Thoracic aorta (tissue), 2 donors: ENCODE measurements around the gene FSTL4. TPM values are rescaled to one million over a fixed set of nuclear protein-coding genes. Genes with fewer than 3 reads are reported as not detected.

Source experiments
- ATAC-seq: fragments of 150-250 bp; one replicate; pipeline ENCODE4 v1.8.0; 2017; ENCODE audit warnings: low read depth; ENCODE audit not compliant: insufficient number of reproducible peaks, low FRiP score
- DNase-seq: peaks from one replicate; pipeline ENCODE4 v3.0.0-alpha.2; 2020; ENCODE audit warnings: low spot score
- H3K27ac ChIP-seq, 2 donors: fragments of 200-600 bp; sonication (generic); 1 replicate in 1 of 2; 2 replicates in 1 of 2; pipeline ENCODE4 v1.5.1; 2016; ENCODE audit warnings: mild to moderate bottlenecking in 2 of 2, moderate library complexity in 2 of 2
- H3K27me3 ChIP-seq: fragments of 200-600 bp; sonication (generic); replicated peaks from 2 replicates; pipeline ENCODE4 v1.6.0; 2016; ENCODE audit warnings: mild to moderate bottlenecking; ENCODE audit not compliant: insufficient read depth
- H3K36me3 ChIP-seq: fragments of 200-600 bp; sonication (generic); one replicate; pipeline ENCODE4 v1.5.1; 2016
- H3K4me1 ChIP-seq, 2 donors: fragments of 200-600 bp; sonication (generic); 1 replicate in 1 of 2; 2 replicates in 1 of 2; pipeline versions ENCODE4 v1.5.1 to v1.6.0; 2016; ENCODE audit warnings: low read depth in 2 of 2, mild to moderate bottlenecking in 1 of 2; ENCODE audit not compliant: control insufficient read depth in 1 of 2
- H3K4me3 ChIP-seq: fragments of 200-600 bp; sonication (generic); 2 replicates; pipeline ENCODE4 v1.5.1; 2016; ENCODE audit warnings: mild to moderate bottlenecking
- H3K9me3 ChIP-seq: fragments of 200-600 bp; sonication (generic); 2 replicates; pipeline ENCODE4 v1.5.1; 2016
- total RNA-seq, 2 donors: library from RNA; depleted of rRNA; stranded (reverse); fragments of >200 nt; gene quantifications; one replicate each; pipeline versions ENCODE4 v1.1.0 to v1.2.3, GENCODE V29; 2016
- TF ChIP-seq, protein P1 (sequence below): fragments of 200-600 bp; sonication (generic); IDR thresholded peaks from one replicate; pipeline ENCODE4 v1.5.1; 2019; ENCODE audit warnings: antibody characterized with exemption

Gene FSTL4
- total RNA-seq, 2 donors from 2014 or later = not detected

DNA sequence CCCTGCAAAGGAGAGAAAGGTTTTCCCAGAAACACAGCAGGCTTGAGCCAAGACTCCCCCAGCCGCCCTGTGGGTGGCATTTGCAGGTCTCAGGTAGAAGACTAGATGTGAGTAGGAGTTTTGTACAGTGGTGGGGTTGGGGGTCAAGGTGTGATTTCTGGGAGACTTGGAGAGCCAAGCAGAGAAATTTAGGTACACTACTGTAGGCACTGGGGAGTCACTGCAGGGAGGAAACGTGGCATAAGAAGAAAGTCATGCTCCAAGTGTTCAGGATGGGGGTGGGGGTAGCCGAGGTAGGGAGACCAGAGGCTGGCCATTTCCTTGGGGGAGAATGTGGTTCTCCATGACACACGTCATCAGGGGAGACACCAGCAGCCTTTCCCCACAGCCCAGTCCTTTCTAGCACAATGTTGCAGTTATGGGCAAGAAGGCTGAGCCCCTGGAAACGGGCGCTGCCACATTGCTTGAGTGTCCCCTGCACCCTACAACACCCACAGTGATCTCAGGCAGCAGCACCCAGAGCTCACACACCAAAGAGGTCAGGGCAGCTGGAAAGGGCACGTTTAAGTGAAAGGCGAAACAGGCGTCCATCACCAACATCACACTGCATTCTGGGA is 210.5 kb downstream of the FSTL4 start:
- ATAC-seq (no peak), DNase-seq (no peak)
- no peak overlapping the region for H3K4me3 ChIP-seq
- no peaks in the 10 kb centered on the region for H3K9me3 ChIP-seq
- TF ChIP-seq, protein P1, sequence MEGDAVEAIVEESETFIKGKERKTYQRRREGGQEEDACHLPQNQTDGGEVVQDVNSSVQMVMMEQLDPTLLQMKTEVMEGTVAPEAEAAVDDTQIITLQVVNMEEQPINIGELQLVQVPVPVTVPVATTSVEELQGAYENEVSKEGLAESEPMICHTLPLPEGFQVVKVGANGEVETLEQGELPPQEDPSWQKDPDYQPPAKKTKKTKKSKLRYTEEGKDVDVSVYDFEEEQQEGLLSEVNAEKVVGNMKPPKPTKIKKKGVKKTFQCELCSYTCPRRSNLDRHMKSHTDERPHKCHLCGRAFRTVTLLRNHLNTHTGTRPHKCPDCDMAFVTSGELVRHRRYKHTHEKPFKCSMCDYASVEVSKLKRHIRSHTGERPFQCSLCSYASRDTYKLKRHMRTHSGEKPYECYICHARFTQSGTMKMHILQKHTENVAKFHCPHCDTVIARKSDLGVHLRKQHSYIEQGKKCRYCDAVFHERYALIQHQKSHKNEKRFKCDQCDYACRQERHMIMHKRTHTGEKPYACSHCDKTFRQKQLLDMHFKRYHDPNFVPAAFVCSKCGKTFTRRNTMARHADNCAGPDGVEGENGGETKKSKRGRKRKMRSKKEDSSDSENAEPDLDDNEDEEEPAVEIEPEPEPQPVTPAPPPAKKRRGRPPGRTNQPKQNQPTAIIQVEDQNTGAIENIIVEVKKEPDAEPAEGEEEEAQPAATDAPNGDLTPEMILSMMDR = no peak
- H3K4me1 ChIP-seq = no peaks in the 10 kb centered on the region
- H3K27ac ChIP-seq = no peak overlapping the region
- no peaks in the 10 kb centered on the region for H3K27me3 ChIP-seq
- H3K36me3 ChIP-seq = no peaks in the 10 kb centered on the region

DNA sequence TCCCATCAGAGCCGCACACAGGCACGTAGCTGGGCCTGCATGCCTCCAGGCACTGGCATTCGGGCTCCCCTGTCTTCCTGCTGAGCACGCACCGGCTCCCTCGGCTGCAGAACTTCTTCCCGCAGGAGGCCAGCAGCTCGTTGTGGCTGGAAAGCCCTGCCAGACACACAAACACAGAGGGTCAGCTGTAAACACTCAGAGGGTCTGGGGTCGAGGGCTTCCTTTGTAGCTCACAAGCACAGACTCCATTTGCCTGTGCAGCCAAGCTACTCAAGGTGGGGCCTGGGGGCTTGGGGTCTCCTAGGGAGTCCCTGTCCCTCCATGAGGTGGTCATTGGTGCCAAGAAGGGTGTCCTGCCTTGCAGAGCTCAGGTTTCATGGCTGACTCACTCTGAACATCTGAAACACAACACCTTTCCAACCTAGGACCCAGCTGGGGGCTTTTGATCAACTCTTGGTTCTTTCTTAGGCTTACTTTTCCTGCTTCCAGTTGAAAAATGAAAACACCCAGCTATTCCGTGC is 211.4 kb downstream of the FSTL4 start:
- DNase-seq (no peak), ATAC-seq (no peak)
- TF ChIP-seq, protein P1 = no peak
- no peaks in the 10 kb centered on the region for H3K27me3 ChIP-seq
- no peaks in the 10 kb centered on the region for H3K4me1 ChIP-seq
- no peaks in the 10 kb centered on the region for H3K36me3 ChIP-seq
- no peaks in the 10 kb centered on the region for H3K9me3 ChIP-seq
- no peak overlapping the region for H3K27ac ChIP-seq
- H3K4me3 ChIP-seq = no peak overlapping the region

DNA sequence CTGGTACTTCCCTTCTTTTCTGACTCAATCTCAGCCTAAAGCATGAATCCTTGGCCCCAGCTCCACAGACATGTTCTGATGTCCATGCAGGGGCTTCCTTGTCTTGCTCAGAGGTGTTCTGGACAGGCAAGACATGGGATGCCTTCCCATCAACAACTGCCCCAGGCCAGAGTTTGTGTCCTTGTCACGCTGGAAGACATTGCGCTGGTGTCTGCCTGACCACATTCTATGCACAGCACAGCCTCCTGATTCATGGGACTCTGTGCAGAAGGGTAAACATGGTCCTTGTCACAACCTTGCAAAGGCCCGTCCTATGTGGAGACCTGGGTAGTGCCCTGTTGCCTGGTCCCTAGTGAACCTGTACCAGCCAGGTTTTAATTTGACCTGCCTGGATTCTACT is 212.2 kb downstream of the FSTL4 start:
- Histone ChIP-seq H3K36me3 (no peaks in the 10 kb centered on the region), H3K27ac (no peak overlapping the region), H3K9me3 (no peaks in the 10 kb centered on the region), H3K4me3 (no peak overlapping the region), H3K27me3 (no peaks in the 10 kb centered on the region), H3K4me1 (no peaks in the 10 kb centered on the region)
- no peak for DNase-seq
- TF ChIP-seq, protein P1 = no peak
- no peak for ATAC-seq

DNA sequence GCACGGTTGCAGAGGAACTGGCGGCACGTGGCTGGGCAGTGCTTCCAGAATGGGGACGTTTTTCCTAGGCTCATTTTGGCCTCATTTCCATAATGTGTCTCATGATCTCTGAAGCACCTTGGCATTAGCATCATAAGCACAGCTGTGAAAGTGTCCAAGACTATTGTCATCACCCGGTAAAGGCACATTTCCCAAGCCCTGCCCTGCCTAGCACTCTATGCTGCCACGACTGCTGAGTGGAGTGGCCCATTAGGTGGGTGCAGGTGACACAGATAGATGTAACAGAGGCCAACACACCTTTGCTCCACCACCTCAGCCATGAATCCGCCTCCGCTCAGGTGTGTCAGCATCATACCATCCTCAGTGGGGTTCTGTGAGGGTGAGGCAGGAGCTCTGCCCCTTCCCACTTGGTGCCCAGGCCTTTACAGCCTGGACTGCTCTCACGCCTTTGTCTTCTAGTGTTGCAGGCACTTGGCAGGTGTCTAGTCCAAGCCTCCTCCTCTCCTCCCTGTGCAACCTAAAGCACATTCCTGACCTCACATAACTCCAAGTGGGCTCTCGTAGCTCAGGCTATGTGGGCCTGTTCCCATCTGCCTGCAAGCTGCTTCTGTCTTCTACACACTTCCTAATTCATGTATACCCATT is 213.0 kb downstream of the FSTL4 start:
- ATAC-seq = no peak

DNA sequence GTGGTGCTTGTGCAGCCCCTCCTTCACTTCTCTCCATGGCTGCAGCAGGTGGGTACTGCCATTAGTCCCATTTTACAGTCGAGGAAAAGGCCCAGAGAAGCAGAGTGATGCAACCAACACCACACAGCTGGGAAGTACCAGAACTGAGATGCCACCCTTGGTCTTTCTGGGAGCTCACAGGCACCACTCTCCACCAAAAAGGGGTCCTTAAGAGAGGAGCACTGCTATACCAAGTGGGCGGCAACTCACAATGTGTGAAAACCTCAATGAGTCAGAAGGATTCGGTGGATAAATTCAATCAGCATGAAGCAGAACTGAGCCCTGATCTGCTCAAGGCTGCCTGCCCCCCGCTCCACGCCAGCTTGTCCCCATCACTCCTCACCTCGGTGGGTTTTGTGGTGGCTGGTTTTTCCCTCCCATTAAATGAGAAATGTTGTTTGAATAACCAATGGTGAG is 213.7 kb downstream of the FSTL4 start:
- H3K4me3 ChIP-seq = no peak overlapping the region
- H3K4me1 ChIP-seq = no peaks in the 10 kb centered on the region
- H3K9me3 ChIP-seq = no peaks in the 10 kb centered on the region
- H3K27me3 ChIP-seq = no peaks in the 10 kb centered on the region
- DNase-seq (no peak), ATAC-seq (no peak)
- H3K27ac ChIP-seq = no peak overlapping the region
- TF ChIP-seq, protein P1 = no peak
- no peaks in the 10 kb centered on the region for H3K36me3 ChIP-seq

More for the DNA sequence above, 213.0 kb downstream of the FSTL4 start:
- no peaks in the 10 kb centered on the region for H3K36me3 ChIP-seq
- no peak overlapping the region for H3K27ac ChIP-seq
- no peaks in the 10 kb centered on the region for H3K27me3 ChIP-seq
- TF ChIP-seq, protein P1 = no peak
- no peaks in the 10 kb centered on the region for H3K9me3 ChIP-seq
- no peaks in the 10 kb centered on the region for H3K4me1 ChIP-seq
- no peak overlapping the region for H3K4me3 ChIP-seq
- DNase-seq = no peak
